GM23338 (cell line): ENCODE data around the gene S100A6.

Experiments
- CREB1 ChIP-seq: fragments of 250-450 bp; sonication (Bioruptor Pico); IDR thresholded peaks from 2 replicates; pipeline ENCODE4 v1.5.0; 2020; ENCODE audit warnings: low read depth, mild to moderate bottlenecking, moderate library complexity
- CTCF ChIP-seq, 2 experiments: fragments of 200-600 bp in 1 of 2; sonication (generic) in 1 of 2; conservative IDR thresholded peaks; 2 replicates each; pipeline versions ENCODE4 v1.5.1 to v1.6.1; 2016 to 2017; ENCODE audit warnings: antibody characterized with exemption in 2 of 2, low read depth in 2 of 2, mild to moderate bottlenecking in 2 of 2, moderate library complexity in 1 of 2
- EZH2 ChIP-seq: fragments of 200-600 bp; sonication (generic); IDR thresholded peaks from one replicate; pipeline ENCODE4 v1.8.0; 2017; ENCODE audit warnings: antibody characterized with exemption, mild to moderate bottlenecking, low read depth; ENCODE audit not compliant: unreplicated experiment
- EZH2phosphoT487 ChIP-seq: fragments of 200-600 bp; sonication (generic); IDR thresholded peaks from one replicate; pipeline ENCODE4 v1.8.1; 2018; ENCODE audit warnings: antibody characterized with exemption; ENCODE audit not compliant: unreplicated experiment
- JUNB ChIP-seq: IDR thresholded peaks from one replicate; pipeline ENCODE4 v1.6.1; 2016; ENCODE audit warnings: antibody characterized with exemption; ENCODE audit not compliant: unreplicated experiment
- NANOG ChIP-seq: IDR thresholded peaks from 2 replicates; pipeline ENCODE4 v1.6.1; 2016; ENCODE audit warnings: antibody characterized with exemption, borderline replicate concordance
- POLR2AphosphoS5 ChIP-seq: IDR thresholded peaks from 2 replicates; pipeline ENCODE4 v1.6.1; 2016; ENCODE audit warnings: antibody characterized with exemption, low read depth
- STAT1 ChIP-seq: IDR thresholded peaks from one replicate; pipeline ENCODE4 v1.6.1; 2016; ENCODE audit warnings: antibody characterized with exemption; ENCODE audit not compliant: unreplicated experiment
- ZNF114 ChIP-seq: fragments of 250-450 bp; sonication (Bioruptor Pico); IDR thresholded peaks from 2 replicates; pipeline ENCODE4 v1.5.0; 2020; ENCODE audit warnings: mild to moderate bottlenecking, moderate library complexity
- TF ChIP-seq, protein P1 (sequence below): IDR thresholded peaks from one replicate; pipeline ENCODE4 v1.6.1; 2018; ENCODE audit warnings: antibody characterized with exemption; ENCODE audit not compliant: unreplicated experiment
- TF ChIP-seq, protein P2 (sequence below): fragments of 250-450 bp; sonication (Bioruptor Pico); IDR thresholded peaks from 2 replicates; pipeline ENCODE4 v1.5.0; 2020; ENCODE audit warnings: mild to moderate bottlenecking, moderate library complexity
- TF ChIP-seq, protein P3 (sequence below): IDR thresholded peaks from 2 replicates; pipeline ENCODE4 v1.6.1; 2016; ENCODE audit warnings: antibody characterized with exemption

DNA sequence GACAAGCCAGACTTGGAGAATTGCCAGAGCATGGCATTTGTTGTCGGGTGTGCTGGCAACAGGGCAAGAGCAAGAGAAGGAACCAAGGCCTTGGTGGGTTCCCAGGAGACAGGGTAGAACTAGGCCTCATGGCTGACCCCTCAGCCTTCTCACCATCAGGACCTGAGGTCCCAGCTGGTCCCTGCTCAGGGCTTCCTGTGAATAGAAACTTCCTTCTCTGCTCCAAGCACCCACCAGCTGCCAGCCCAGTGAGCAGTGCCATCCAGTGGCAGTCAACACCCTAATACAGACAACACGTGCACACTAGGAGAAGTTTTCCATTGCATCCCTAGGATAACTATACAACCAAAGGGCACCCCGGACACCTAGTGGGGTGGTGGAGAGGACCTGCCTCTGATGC is 22.8 kb downstream of the S100A6 start:
- TF ChIP-seq CTCF (conservative IDR thresholded peaks at IDR 0.05; ENCODE audit: low read depth in 2 of 2) (no peak), CREB1 (CRISPR knock-in tag) (no peak), JUNB (no peak), EZH2phosphoT487 (no peak), POLR2AphosphoS5 (no peak), EZH2 (no peak), ZNF114 (CRISPR knock-in tag) (no peak), NANOG (no peak), STAT1 (no peak)
- TF ChIP-seq, protein P1, sequence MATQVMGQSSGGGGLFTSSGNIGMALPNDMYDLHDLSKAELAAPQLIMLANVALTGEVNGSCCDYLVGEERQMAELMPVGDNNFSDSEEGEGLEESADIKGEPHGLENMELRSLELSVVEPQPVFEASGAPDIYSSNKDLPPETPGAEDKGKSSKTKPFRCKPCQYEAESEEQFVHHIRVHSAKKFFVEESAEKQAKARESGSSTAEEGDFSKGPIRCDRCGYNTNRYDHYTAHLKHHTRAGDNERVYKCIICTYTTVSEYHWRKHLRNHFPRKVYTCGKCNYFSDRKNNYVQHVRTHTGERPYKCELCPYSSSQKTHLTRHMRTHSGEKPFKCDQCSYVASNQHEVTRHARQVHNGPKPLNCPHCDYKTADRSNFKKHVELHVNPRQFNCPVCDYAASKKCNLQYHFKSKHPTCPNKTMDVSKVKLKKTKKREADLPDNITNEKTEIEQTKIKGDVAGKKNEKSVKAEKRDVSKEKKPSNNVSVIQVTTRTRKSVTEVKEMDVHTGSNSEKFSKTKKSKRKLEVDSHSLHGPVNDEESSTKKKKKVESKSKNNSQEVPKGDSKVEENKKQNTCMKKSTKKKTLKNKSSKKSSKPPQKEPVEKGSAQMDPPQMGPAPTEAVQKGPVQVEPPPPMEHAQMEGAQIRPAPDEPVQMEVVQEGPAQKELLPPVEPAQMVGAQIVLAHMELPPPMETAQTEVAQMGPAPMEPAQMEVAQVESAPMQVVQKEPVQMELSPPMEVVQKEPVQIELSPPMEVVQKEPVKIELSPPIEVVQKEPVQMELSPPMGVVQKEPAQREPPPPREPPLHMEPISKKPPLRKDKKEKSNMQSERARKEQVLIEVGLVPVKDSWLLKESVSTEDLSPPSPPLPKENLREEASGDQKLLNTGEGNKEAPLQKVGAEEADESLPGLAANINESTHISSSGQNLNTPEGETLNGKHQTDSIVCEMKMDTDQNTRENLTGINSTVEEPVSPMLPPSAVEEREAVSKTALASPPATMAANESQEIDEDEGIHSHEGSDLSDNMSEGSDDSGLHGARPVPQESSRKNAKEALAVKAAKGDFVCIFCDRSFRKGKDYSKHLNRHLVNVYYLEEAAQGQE = no peak
- TF ChIP-seq, protein P2, sequence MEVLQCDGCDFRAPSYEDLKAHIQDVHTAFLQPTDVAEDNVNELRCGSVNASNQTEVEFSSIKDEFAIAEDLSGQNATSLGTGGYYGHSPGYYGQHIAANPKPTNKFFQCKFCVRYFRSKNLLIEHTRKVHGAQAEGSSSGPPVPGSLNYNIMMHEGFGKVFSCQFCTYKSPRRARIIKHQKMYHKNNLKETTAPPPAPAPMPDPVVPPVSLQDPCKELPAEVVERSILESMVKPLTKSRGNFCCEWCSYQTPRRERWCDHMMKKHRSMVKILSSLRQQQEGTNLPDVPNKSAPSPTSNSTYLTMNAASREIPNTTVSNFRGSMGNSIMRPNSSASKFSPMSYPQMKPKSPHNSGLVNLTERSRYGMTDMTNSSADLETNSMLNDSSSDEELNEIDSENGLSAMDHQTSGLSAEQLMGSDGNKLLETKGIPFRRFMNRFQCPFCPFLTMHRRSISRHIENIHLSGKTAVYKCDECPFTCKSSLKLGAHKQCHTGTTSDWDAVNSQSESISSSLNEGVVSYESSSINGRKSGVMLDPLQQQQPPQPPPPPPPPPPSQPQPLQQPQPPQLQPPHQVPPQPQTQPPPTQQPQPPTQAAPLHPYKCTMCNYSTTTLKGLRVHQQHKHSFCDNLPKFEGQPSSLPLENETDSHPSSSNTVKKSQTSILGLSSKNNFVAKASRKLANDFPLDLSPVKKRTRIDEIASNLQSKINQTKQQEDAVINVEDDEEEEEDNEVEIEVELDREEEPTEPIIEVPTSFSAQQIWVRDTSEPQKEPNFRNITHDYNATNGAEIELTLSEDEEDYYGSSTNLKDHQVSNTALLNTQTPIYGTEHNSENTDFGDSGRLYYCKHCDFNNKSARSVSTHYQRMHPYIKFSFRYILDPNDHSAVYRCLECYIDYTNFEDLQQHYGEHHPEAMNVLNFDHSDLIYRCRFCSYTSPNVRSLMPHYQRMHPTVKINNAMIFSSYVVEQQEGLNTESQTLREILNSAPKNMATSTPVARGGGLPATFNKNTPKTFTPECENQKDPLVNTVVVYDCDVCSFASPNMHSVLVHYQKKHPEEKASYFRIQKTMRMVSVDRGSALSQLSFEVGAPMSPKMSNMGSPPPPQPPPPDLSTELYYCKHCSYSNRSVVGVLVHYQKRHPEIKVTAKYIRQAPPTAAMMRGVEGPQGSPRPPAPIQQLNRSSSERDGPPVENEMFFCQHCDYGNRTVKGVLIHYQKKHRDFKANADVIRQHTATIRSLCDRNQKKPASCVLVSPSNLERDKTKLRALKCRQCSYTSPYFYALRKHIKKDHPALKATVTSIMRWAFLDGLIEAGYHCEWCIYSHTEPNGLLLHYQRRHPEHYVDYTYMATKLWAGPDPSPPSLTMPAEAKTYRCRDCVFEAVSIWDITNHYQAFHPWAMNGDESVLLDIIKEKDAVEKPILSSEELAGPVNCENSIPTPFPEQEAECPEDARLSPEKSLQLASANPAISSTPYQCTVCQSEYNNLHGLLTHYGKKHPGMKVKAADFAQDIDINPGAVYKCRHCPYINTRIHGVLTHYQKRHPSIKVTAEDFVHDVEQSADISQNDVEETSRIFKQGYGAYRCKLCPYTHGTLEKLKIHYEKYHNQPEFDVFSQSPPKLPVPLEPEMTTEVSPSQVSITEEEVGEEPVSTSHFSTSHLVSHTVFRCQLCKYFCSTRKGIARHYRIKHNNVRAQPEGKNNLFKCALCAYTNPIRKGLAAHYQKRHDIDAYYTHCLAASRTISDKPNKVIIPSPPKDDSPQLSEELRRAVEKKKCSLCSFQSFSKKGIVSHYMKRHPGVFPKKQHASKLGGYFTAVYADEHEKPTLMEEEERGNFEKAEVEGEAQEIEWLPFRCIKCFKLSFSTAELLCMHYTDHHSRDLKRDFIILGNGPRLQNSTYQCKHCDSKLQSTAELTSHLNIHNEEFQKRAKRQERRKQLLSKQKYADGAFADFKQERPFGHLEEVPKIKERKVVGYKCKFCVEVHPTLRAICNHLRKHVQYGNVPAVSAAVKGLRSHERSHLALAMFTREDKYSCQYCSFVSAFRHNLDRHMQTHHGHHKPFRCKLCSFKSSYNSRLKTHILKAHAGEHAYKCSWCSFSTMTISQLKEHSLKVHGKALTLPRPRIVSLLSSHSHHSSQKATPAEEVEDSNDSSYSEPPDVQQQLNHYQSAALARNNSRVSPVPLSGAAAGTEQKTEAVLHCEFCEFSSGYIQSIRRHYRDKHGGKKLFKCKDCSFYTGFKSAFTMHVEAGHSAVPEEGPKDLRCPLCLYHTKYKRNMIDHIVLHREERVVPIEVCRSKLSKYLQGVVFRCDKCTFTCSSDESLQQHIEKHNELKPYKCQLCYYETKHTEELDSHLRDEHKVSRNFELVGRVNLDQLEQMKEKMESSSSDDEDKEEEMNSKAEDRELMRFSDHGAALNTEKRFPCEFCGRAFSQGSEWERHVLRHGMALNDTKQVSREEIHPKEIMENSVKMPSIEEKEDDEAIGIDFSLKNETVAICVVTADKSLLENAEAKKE = no peak
- TF ChIP-seq, protein P3, sequence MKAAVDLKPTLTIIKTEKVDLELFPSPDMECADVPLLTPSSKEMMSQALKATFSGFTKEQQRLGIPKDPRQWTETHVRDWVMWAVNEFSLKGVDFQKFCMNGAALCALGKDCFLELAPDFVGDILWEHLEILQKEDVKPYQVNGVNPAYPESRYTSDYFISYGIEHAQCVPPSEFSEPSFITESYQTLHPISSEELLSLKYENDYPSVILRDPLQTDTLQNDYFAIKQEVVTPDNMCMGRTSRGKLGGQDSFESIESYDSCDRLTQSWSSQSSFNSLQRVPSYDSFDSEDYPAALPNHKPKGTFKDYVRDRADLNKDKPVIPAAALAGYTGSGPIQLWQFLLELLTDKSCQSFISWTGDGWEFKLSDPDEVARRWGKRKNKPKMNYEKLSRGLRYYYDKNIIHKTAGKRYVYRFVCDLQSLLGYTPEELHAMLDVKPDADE = no peak
